K562 (cell line): Measurements from ENCODE around the gene MBD6. TPM values are rescaled to one million over a fixed set of nuclear protein-coding genes. Genes with fewer than 3 reads are reported as not detected.
A peak's percentile ranks its signal among the peaks of the same experiment; 100 is the strongest.

Experiments used
- ATF6 ChIP-seq: sonication (generic); formaldehyde crosslinking; IDR thresholded peaks from 2 replicates; pipeline ENCODE4 v1.4.0; 2020; ENCODE audit warnings: mild to moderate bottlenecking, missing genetic modification reagents
- EGR1 ChIP-seq: fragments of 450-650 bp; conservative IDR thresholded peaks from 2 replicates; pipeline ENCODE4 v1.6.1; 2017; ENCODE audit warnings: mild to moderate bottlenecking
- NR2C2 ChIP-seq, 2 experiments: fragments of 200-800 bp in 1 of 2; sonication (Bioruptor generic) in 1 of 2; sonication (generic) in 1 of 2; formaldehyde crosslinking in 1 of 2; IDR thresholded peaks; 2 replicates each; pipeline versions ENCODE4 v1.6.1 to v1.8.0; 2016 to 2022; ENCODE audit warnings: mild to moderate bottlenecking in 1 of 2, missing compliant biosample characterization in 1 of 2, missing genetic modification characterization in 1 of 2, missing genetic modification reagents in 1 of 2
- PHB ChIP-seq: fragments of 250-450 bp; sonication (Bioruptor Pico); IDR thresholded peaks from 2 replicates; pipeline ENCODE4 v1.5.0; 2021
- SREBF2 ChIP-seq: sonication (generic); formaldehyde crosslinking; IDR thresholded peaks from 2 replicates; pipeline ENCODE4 v1.4.0; 2020; ENCODE audit warnings: mild to moderate bottlenecking, missing genetic modification reagents
- ZNF12 ChIP-seq: sonication (generic); formaldehyde crosslinking; IDR thresholded peaks from 2 replicates; pipeline ENCODE4 v1.4.0; 2020; ENCODE audit warnings: mild to moderate bottlenecking, missing genetic modification reagents
- polyA plus RNA-seq, 8 experiments: library from polyadenylated mRNA; depleted of rRNA in 4 of 8; stranded (reverse) in 5 of 8; unstranded in 3 of 8; fragments of >200 nt; fragmentation: Nextera tagmentation in 2 of 8; fragmentation: Illumina TruSeq in 1 of 8; extraction: Ambion mirVana in 2 of 8; extraction: Trizol in 1 of 8; gene quantifications; 2 replicates each; pipeline versions ENCODE4 v1.2.1 to v1.2.3, GENCODE V29; 2011 to 2014; ENCODE audit warnings: inconsistent platforms in 1 of 8, missing spikeins in 1 of 8
- total RNA-seq, 7 experiments: library from RNA; depleted of rRNA in 6 of 7; stranded (reverse); fragments of >200 nt in 6 of 7; fragmentation: Illumina TruSeq in 2 of 7; extraction: Trizol in 2 of 7; gene quantifications; 2 replicates each; pipeline versions ENCODE4 v1.2.1 to v1.2.3, GENCODE V29; 2011 to 2021; ENCODE audit warnings: low replicate concordance in 1 of 7
- TF ChIP-seq, protein P1 (sequence below): sonication (generic); formaldehyde crosslinking; IDR thresholded peaks from 2 replicates; pipeline ENCODE4 v1.8.1; 2023; ENCODE audit warnings: mild to moderate bottlenecking, missing genetic modification reagents

MBD6 gene
- total and polyA plus RNA-seq, 9 of the 15 experiments (the other 6 are each of a cell fraction or from before 2014, with no cell fraction given): 2.0 to 54.8 (median 3.8) TPM

DNA sequence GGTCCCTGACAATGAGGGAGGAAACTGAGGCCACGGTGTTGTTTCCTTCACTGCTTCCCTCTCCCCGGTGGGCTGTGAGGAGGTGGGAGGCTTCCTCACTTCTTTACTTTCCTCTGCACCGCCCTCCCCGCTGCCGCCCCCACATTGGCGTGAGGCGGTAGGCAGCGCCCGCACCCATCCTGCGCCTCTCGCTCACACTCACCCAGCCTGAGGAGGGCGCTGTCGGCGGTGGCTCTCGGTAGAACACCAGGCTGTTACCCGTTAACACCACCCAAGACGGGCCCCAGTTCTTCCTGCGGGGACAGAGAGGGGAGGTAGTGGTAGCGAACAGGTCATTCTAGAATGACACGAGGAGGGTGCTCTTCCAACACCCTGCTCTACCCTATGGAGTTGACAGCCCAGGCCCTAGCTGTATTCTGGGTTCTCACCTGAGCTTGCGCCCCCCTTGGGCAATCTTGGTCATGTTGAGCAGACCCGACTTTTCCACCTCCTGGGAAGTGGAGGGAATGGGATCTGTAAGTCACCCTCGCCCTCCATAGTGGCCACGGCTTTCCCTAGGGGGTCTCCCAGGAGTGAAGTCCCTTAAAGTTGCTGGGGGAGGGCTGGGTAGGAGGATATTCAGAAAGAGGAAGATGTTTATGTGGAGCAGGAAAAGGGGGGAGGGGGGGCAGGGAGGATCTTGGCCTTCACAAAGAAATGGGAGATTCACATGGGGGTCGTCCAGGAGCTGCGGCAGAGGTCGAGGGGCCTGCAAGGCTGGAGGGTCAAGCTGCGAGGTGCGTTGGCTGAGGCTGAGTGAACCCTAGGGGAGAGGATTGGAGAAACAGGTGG is 46.2 kb upstream of the MBD6 start (continued):
- no peak for TF ChIP-seq NR2C2 (CRISPR knock-in tag; IDR thresholded peaks at IDR 0.05)
- TF ChIP-seq NR2C2 (tag; IDR thresholded peaks at IDR 0.05): no peak
- TF ChIP-seq EGR1: 0 out of 2 replicates have a peak, but pooled peaks have one; percentile 8
- TF ChIP-seq PHB (CRISPR knock-in tag): no peak
- no peak for TF ChIP-seq ATF6 (CRISPR knock-in tag)
- no peak for TF ChIP-seq SREBF2 (CRISPR knock-in tag)
- TF ChIP-seq ZNF12 (CRISPR knock-in tag): no peak
- TF ChIP-seq, protein P1, sequence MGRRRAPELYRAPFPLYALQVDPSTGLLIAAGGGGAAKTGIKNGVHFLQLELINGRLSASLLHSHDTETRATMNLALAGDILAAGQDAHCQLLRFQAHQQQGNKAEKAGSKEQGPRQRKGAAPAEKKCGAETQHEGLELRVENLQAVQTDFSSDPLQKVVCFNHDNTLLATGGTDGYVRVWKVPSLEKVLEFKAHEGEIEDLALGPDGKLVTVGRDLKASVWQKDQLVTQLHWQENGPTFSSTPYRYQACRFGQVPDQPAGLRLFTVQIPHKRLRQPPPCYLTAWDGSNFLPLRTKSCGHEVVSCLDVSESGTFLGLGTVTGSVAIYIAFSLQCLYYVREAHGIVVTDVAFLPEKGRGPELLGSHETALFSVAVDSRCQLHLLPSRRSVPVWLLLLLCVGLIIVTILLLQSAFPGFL (CRISPR knock-in tag): no peak
